Astrocyte (in vitro differentiated cells and primary cell): Measurements from ENCODE around the gene PARP1. TPM values are rescaled to one million over a fixed set of nuclear protein-coding genes. Genes with fewer than 3 reads are reported as not detected.
A peak's percentile ranks its signal among the peaks of the same experiment; 100 is the strongest.

Experiments used
- DNase-seq: peaks from one replicate; pipeline ENCODE4 v3.0.0-alpha.2; 2010; ENCODE audit warnings: low read depth
- FAIRE-seq: peaks from 2 replicates; lab custom pipeline; 2011; peaks lifted over from hg19 to GRCh38; lab: Jason Lieb, UNC
- H2AFZ ChIP-seq: 2 replicates; pipeline ENCODE4 v1.6.0; 2012; ENCODE audit warnings: low read depth, low read length, inconsistent platforms
- H3K27ac ChIP-seq: 2 replicates; pipeline ENCODE4 v1.5.1; 2011; ENCODE audit warnings: low read depth, low read length, inconsistent platforms
- H3K27me3 ChIP-seq: 2 replicates; pipeline ENCODE4 v1.6.0; 2011; ENCODE audit warnings: low read length, inconsistent platforms; ENCODE audit not compliant: insufficient read depth
- H3K36me3 ChIP-seq: 2 replicates; pipeline ENCODE4 v1.5.1; 2011; ENCODE audit warnings: low read length, inconsistent platforms; ENCODE audit not compliant: insufficient read depth
- H3K4me1 ChIP-seq: 2 replicates; pipeline ENCODE4 v1.5.1; 2011; ENCODE audit warnings: low read length, inconsistent platforms; ENCODE audit not compliant: insufficient read depth
- H3K4me2 ChIP-seq: 2 replicates; pipeline ENCODE4 v1.6.0; 2012; ENCODE audit warnings: low read length, inconsistent platforms
- H3K4me3 ChIP-seq: 2 replicates; pipeline ENCODE4 v1.5.1; 2011; ENCODE audit warnings: low read depth, mild to moderate bottlenecking, low read length, inconsistent platforms; ENCODE audit not compliant: insufficient read depth
- H3K79me2 ChIP-seq: 2 replicates; pipeline ENCODE4 v1.6.0; 2012; ENCODE audit warnings: mild to moderate bottlenecking, low read length, inconsistent platforms; ENCODE audit not compliant: insufficient read depth
- H3K9ac ChIP-seq: 2 replicates; pipeline ENCODE4 v1.6.0; 2012; ENCODE audit warnings: mild to moderate bottlenecking, low read length, inconsistent platforms
- H3K9me3 ChIP-seq: 2 replicates; pipeline ENCODE4 v1.5.1; 2012; ENCODE audit warnings: low read depth, mild to moderate bottlenecking, low read length, inconsistent platforms; ENCODE audit not compliant: insufficient read depth
- H4K20me1 ChIP-seq: 2 replicates; pipeline ENCODE4 v1.6.0; 2012; ENCODE audit warnings: low read length, inconsistent platforms; ENCODE audit not compliant: insufficient read depth
- H3K27ac Mint-ChIP-seq: one replicate; pipeline ENCODE4 v1.8.0; 2021; ENCODE audit warnings: mild to moderate bottlenecking, mixed read lengths; ENCODE audit not compliant: unreplicated experiment
- H3K27me3 Mint-ChIP-seq: one replicate; pipeline ENCODE4 v1.8.0; 2021; ENCODE audit warnings: low read depth, mixed read lengths; ENCODE audit not compliant: unreplicated experiment
- H3K36me3 Mint-ChIP-seq: one replicate; pipeline ENCODE4 v1.8.0; 2021; ENCODE audit warnings: low read depth, mixed read lengths; ENCODE audit not compliant: unreplicated experiment
- H3K4me1 Mint-ChIP-seq: one replicate; pipeline ENCODE4 v1.8.0; 2021; ENCODE audit warnings: low read depth, mixed read lengths; ENCODE audit not compliant: unreplicated experiment
- H3K4me3 Mint-ChIP-seq: one replicate; pipeline ENCODE4 v1.8.0; 2021; ENCODE audit warnings: mild to moderate bottlenecking, moderate library complexity, mixed read lengths; ENCODE audit not compliant: unreplicated experiment
- H3K9me3 Mint-ChIP-seq: one replicate; pipeline ENCODE4 v1.8.0; 2021; ENCODE audit warnings: mild to moderate bottlenecking, mixed read lengths; ENCODE audit not compliant: unreplicated experiment
- CTCF ChIP-seq: IDR thresholded peaks from 2 replicates; pipeline ENCODE4 v1.5.1; 2011; ENCODE audit warnings: low read depth, mild to moderate bottlenecking, inconsistent platforms, low read length, moderate library complexity; ENCODE audit not compliant: insufficient read depth
- EZH2 ChIP-seq: IDR thresholded peaks from 2 replicates; pipeline ENCODE4 v1.6.1; 2012; ENCODE audit warnings: mild to moderate bottlenecking, low read length, inconsistent platforms; ENCODE audit not compliant: insufficient read depth
- total RNA-seq: library from RNA; stranded (reverse); gene quantifications from 2 replicates; pipeline ENCODE4 v1.2.1, GENCODE V29; 2021

The PARP1 gene
- total RNA-seq, 1 donor from 2014 or later: 57.8 TPM

- Histone ChIP-seq H3K4me3 (no peak overlapping the region), H3K79me2 (no peaks in the 10 kb centered on the region), H3K27ac (no peak overlapping the region), H3K36me3 (no peaks in the 10 kb centered on the region), H3K27me3 (peaks cover 3% of the 10 kb centered on the region), H3K4me2 (no peak overlapping the region), H3K9me3 (no peaks in the 10 kb centered on the region), H3K4me1 (peaks cover 5% of the 10 kb centered on the region), H4K20me1 (no peaks in the 10 kb centered on the region), H3K9ac (no peak overlapping the region), H2AFZ (no peak overlapping the region)
- no peak for FAIRE-seq
- DNase-seq: no peak
- Mint-ChIP-seq H3K4me3 (no peak overlapping the region), H3K27ac (no peak overlapping the region), H3K27me3 (no peaks in the 10 kb centered on the region), H3K36me3 (peaks cover 4% of the 10 kb centered on the region), H3K4me1 (peaks cover 6% of the 10 kb centered on the region), H3K9me3 (no peaks in the 10 kb centered on the region)
- no peak for TF ChIP-seq CTCF
- TF ChIP-seq EZH2: no peak
Observed at GRCh38 chr1:226425431-226426031, 17.6 kb upstream of the PARP1 start.

DNA sequence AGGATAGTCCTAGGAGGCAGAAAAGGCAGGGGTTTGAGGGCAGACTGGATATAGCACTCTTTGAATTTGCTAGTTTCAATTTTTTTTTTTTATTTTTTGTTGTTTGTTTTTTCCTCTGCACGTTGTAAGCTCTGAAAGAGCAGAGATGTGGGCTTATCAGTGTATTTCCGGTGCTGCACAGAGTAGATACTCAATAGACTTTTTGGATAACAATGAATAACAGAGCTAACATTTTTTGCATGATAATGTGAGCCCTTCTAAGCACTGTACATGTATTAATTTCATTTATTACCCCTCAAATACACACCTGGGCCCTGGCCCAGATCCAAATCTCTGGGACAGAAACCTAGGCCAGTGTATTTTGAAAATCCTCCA is 17.1 kb upstream of the PARP1 start:
- no peak overlapping the region for H3K9ac ChIP-seq
- no peaks in the 10 kb centered on the region for H3K36me3 ChIP-seq
- H3K79me2 ChIP-seq: no peaks in the 10 kb centered on the region
- DNase-seq (no peak), FAIRE-seq (no peak)
- no peaks in the 10 kb centered on the region for H4K20me1 ChIP-seq
- Mint-ChIP-seq H3K9me3 (no peaks in the 10 kb centered on the region), H3K4me1 (peaks cover 6% of the 10 kb centered on the region), H3K4me3 (no peak overlapping the region), H3K27ac (no peak overlapping the region), H3K36me3 (peaks cover 4% of the 10 kb centered on the region), H3K27me3 (no peaks in the 10 kb centered on the region)
- H3K4me2 ChIP-seq: no peak overlapping the region
- H3K9me3 ChIP-seq: no peaks in the 10 kb centered on the region
- H2AFZ ChIP-seq: no peak overlapping the region
- H3K4me3 ChIP-seq: no peak overlapping the region
- peaks cover 3% of the 10 kb centered on the region for H3K27me3 ChIP-seq
- H3K27ac ChIP-seq: no peak overlapping the region
- peaks cover 5% of the 10 kb centered on the region for H3K4me1 ChIP-seq
- no peak for TF ChIP-seq CTCF
- TF ChIP-seq EZH2: no peak

DNA sequence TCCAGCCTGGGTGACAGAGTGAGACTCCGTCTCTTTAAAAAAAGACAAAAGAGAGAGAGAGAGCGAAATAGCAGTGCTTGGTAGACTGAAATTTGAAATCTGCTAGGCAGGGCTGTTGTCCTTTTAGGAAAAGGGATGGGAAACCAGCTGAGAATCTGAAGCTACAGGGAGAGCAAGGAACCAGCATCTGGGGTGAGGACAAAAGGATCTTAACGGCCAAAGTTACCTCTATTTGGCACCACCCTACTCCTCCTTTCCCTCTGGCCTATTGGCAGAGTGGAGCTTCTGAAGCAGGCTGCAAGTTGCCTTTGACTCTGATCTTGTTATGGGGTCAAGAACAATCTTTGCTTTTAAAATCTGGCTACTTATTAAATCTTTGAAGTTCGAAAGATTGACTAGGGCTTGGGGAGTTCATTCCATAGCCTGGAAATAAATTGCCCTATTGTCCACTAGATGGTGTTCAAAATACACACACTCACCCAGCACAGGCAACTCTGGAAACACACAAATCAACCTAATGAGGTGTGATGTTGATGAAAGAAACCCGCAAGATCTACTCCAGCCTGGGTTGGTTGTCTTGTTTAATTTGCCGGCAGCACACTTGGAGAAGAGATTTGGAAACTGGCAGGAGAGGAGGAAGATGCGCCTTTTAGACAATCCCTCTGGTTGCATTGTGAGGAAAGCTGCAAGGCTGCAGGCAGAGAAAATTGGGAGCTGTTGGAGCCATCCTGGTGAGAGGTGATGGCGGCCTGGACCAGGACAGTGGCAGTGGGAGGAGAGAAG is 16.5 kb upstream of the PARP1 start:
- H3K9me3 ChIP-seq: no peaks in the 10 kb centered on the region
- DNase-seq: peak; percentile 47
- peak; percentile 67 for TF ChIP-seq CTCF
- no peak for TF ChIP-seq EZH2
- H3K27me3 ChIP-seq: peaks cover 3% of the 10 kb centered on the region
- H3K4me1 ChIP-seq: peaks cover 5% of the 10 kb centered on the region
- no peak overlapping the region for H3K4me3 Mint-ChIP-seq
- no peak overlapping the region for H3K4me2 ChIP-seq
- H3K36me3 ChIP-seq: no peaks in the 10 kb centered on the region
- H2AFZ ChIP-seq: no peak overlapping the region
- no peak overlapping the region for H3K27ac Mint-ChIP-seq
- no peaks in the 10 kb centered on the region for H3K9me3 Mint-ChIP-seq
- peaks cover 4% of the 10 kb centered on the region for H3K36me3 Mint-ChIP-seq
- H3K9ac ChIP-seq: no peak overlapping the region
- peaks cover under 1% of the 10 kb centered on the region for H3K27me3 Mint-ChIP-seq
- no peaks in the 10 kb centered on the region for H4K20me1 ChIP-seq
- no peak overlapping the region for H3K4me3 ChIP-seq
- no peaks in the 10 kb centered on the region for H3K79me2 ChIP-seq
- no peak overlapping the region for H3K27ac ChIP-seq
- peaks cover 7% of the 10 kb centered on the region for H3K4me1 Mint-ChIP-seq
- no peak for FAIRE-seq
